Medulla oblongata (tissue), 1 donor: Measurements from ENCODE around the gene SFXN3.

Experiments
- DNase-seq: peaks from one replicate; pipeline ENCODE4 v3.0.0-alpha.2; 2015; ENCODE audit errors: extremely low spot score

Gene SFXN3

GRCh38 chr10:101072923-101073322 lies 41.9 kb downstream of the SFXN3 start:
- no peak for DNase-seq

GRCh38 chr10:101073631-101074030 lies 42.6 kb downstream of the SFXN3 start:
- no peak for DNase-seq

GRCh38 chr10:101075775-101076174 lies 44.7 kb downstream of the SFXN3 start:
- DNase-seq, result no peak

- DNase-seq, result no peak
Measured at GRCh38 chr10:101076630-101077029, 45.6 kb downstream of the SFXN3 start.

GRCh38 chr10:101079874-101080273 lies 48.8 kb downstream of the SFXN3 start:
- DNase-seq, result no peak

GRCh38 chr10:101080933-101081931 lies 50.2 kb downstream of the SFXN3 start:
- no peak for DNase-seq

- no peak for DNase-seq
Measured at GRCh38 chr10:101085846-101086245, 54.8 kb downstream of the SFXN3 start.

GRCh38 chr10:101087376-101087775 lies 56.3 kb downstream of the SFXN3 start:
- DNase-seq, result no peak

- DNase-seq, result no peak
Measured at GRCh38 chr10:101087965-101088364, 56.9 kb downstream of the SFXN3 start.

- no peak for DNase-seq
Measured at GRCh38 chr10:101089520-101090299, 58.7 kb downstream of the SFXN3 start.

GRCh38 chr10:101090597-101090996 lies 59.6 kb downstream of the SFXN3 start:
- no peak for DNase-seq
